ENCODE data around the gene SHCBP1L.

DNA sequence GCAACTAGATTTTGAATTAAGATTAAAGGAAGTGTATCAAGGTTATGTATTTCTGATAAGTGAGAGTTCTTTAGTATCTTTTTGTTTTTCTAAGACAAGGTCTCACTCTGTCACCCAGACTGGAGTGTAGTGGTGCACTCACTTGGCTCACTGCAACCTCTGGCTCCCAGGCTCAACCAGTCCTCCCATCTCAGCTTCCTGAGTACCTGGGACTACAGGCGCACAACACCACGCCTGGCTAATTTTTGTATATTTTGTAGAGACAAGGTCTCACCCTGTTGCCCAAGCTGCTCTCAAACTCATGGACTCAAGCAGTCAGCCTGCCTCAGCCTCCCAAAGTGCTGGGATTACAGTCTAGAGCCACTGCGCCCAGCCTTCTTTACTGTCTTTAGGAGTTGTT, 80.1 kb downstream of the SHCBP1L start:
- TF ChIP-seq POLR2A (IDR thresholded peaks at IDR 0.05; ENCODE audit: low read depth, low read length) (no peak), TAF1 (IDR thresholded peaks at IDR 0.05; ENCODE audit: borderline replicate concordance, low read depth, low read length) (no peak)
